HAP-1 (cell line): ENCODE measurements around the gene RIMBP2.

ENCODE experiments used
- DNase-seq, 2 experiments: peaks; one replicate each; pipeline ENCODE4 v3.0.0-alpha.2; 2016 to 2020; ENCODE audit warnings: low spot score in 2 of 2
- H3K27me3 ChIP-seq: fragments of 250-450 bp; sonication (Bioruptor Pico); 2 replicates; pipeline ENCODE4 v1.5.1; 2020; ENCODE audit warnings: low read depth, mild to moderate bottlenecking, moderate library complexity
- H3K36me3 ChIP-seq: fragments of 250-450 bp; sonication (Bioruptor Pico); replicated peaks from 2 replicates; pipeline ENCODE4 v1.5.1; 2020; ENCODE audit warnings: mild to moderate bottlenecking
- H3K4me1 ChIP-seq: fragments of 250-450 bp; sonication (Bioruptor Pico); 2 replicates; pipeline ENCODE4 v1.5.1; 2020; ENCODE audit warnings: mild to moderate bottlenecking
- H3K4me3 ChIP-seq: fragments of 250-450 bp; sonication (Bioruptor Pico); 2 replicates; pipeline ENCODE4 v1.5.1; 2020; ENCODE audit warnings: mild to moderate bottlenecking, moderate library complexity
- H3K9me3 ChIP-seq: fragments of 250-450 bp; sonication (Bioruptor Pico); 2 replicates; pipeline ENCODE4 v1.5.1; 2020; ENCODE audit warnings: mild to moderate bottlenecking, moderate library complexity
- in situ Hi-C: fragments of 300-500 bp; cut with MboI; formaldehyde crosslinking; loops from 3 replicates; pipeline ENCODE4 v1.14.3; 2020; ENCODE audit warnings: low sequenced_read_pairs, inconsistent platforms, mixed read lengths

RIMBP2 gene

DNA sequence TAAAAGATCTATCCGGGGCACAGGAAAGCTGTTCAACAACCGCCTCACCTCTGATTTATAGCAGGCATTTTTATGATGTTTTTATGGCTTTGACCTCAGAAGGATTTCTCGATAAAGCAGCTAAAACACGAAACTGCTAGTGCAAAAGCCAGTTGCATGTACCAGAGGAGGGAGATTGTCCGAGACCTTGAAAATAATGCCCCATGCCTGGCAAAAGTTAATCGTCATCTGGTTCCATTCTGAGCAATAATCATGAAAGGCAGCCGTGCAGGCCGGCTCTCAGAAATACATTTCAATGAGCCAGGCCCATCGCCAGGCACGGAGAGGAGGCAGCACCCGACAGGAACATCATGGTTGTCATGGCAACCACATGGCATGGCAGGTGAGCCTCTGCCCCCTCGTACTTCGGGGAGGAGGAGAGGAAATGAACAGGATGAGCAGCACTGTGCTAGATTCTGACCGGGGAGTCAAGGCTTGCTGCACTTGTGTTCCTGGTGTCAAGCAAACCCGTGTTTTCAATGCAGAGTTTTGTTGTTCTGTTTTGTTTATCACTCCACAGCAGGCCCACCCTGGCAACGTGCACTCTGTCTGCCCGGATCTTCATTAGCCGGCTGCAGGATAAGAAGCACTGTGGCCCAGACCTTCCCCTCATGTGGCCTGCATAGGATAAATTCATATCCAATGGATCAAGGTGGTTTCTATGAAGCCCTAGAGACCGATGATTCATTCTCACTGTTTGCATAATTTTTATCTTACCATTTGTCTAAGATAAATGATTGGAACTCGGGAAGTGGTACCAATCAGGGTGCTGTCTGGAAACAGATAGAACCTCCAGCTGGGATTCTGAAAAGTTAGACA is 160.2 kb downstream of the RIMBP2 start:
- Histone ChIP-seq H3K36me3 (no peaks in the 10 kb centered on the region), H3K4me1 (no peaks in the 10 kb centered on the region), H3K4me3 (no peak overlapping the region), H3K9me3 (no peaks in the 10 kb centered on the region), H3K27me3 (peaks cover 7% of the 10 kb centered on the region; the same call in 1 of the 2 replicates)
- no peak for DNase-seq
- in situ Hi-C loops: no loop called here

DNA sequence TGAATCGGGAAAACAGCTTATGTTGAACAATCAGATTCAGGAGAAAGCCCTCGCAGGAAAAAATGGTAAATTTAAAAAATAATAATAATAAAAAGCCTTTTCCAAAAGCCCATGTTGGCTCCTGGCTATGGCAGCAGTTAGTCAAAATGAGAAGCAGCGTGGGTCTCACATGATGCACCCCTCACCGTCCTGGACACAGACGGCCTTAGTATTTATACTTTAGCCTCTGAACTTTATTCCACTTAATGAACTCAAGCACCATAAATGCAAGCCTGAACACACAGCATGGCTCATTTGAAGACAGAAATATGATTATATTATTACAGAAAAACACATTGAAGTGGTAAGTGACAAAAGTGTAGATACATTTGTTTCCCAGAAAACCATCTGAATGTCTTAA is 160.9 kb downstream of the RIMBP2 start:
- no peak for DNase-seq
- Histone ChIP-seq H3K27me3 (peaks cover 7% of the 10 kb centered on the region; the same call in 1 of the 2 replicates), H3K36me3 (no peaks in the 10 kb centered on the region), H3K9me3 (no peaks in the 10 kb centered on the region), H3K4me3 (no peak overlapping the region), H3K4me1 (no peaks in the 10 kb centered on the region)
- in situ Hi-C loops: no loop called here

DNA sequence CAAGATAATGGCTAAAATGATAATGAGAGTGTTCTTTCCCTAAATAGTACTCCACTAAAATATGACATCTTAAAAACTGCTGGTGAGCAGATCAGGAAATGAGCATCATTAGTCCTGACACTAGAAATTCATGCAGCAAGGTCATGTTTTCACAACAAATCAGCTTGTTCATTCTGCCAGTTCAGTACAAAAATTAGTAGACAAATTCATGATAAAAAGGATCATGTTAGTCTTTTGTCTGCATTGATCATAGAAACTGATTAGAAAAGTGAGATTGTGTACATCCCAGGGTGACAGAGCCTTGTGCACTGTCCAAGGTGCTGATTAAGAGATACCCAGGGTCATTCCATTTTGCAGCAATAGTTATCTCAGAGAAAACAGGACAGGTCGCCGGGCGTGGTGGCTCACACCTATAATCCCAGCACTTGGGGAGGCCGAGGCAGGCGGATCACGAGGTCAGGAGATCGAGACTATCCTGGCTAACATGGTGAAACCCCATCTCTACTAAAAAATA is 163.6 kb downstream of the RIMBP2 start:
- no peaks in the 10 kb centered on the region for H3K9me3 ChIP-seq
- DNase-seq: no peak
- H3K4me1 ChIP-seq: no peaks in the 10 kb centered on the region
- no peaks in the 10 kb centered on the region for H3K36me3 ChIP-seq
- H3K4me3 ChIP-seq: no peak overlapping the region
- H3K27me3 ChIP-seq: peaks cover 7% of the 10 kb centered on the region; the same call in 1 of the 2 replicates
- in situ Hi-C loops: no loop called here

- in situ Hi-C loops: no loop called here
Observed at GRCh38 chr12:130549361-130549760, 166.7 kb downstream of the RIMBP2 start.

DNA sequence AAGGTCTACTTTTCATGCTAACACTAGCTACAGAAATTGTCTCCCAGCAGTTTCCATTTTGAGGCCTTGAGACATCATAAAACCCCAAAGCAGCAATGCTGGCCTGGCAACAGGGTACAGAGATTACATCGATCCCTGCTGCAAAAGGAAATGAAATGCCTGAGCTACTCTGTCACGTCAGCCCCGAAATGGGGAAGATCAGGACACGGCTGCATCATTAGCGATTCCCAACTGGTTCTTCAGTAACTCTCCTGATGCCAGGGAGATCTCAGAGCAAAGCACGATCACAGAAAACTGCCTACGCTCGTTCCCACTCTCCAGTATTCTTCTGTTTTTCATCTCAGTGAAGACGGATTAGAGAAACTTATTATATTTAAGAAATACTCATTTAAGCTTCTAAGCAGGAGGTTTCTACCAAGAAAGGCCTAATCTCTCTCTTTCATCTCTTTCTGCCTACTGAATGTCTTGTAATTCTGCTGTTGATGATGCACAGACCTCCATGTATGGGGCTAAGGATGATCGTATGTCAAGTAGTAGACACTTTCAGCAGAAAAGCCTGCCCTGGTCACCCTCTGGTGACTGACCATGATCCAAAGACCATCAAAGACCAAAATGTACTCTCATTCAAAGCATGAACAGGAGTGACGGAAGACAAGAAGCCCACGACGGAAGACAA is 168.5 kb downstream of the RIMBP2 start:
- Histone ChIP-seq H3K36me3 (no peaks in the 10 kb centered on the region), H3K4me3 (no peak overlapping the region), H3K9me3 (no peaks in the 10 kb centered on the region), H3K27me3 (no peaks in the 10 kb centered on the region), H3K4me1 (no peaks in the 10 kb centered on the region)
- in situ Hi-C loops: no loop called here
- no peak for DNase-seq

More at GRCh38 chr12:130549361-130549760, 166.7 kb downstream of the RIMBP2 start:
- Histone ChIP-seq H3K27me3 (0 out of 2 replicates have a peak, but pooled peaks cover under 1% of the 10 kb centered on the region), H3K9me3 (no peaks in the 10 kb centered on the region), H3K36me3 (no peaks in the 10 kb centered on the region), H3K4me3 (no peak overlapping the region), H3K4me1 (no peaks in the 10 kb centered on the region)
- DNase-seq: no peak

GRCh38 chr12:130546494-130546893 is 169.6 kb downstream of the RIMBP2 start:
- in situ Hi-C loops: no loop called here
- H3K27me3 ChIP-seq: no peaks in the 10 kb centered on the region
- no peaks in the 10 kb centered on the region for H3K4me1 ChIP-seq
- H3K9me3 ChIP-seq: no peaks in the 10 kb centered on the region
- no peak for DNase-seq
- no peaks in the 10 kb centered on the region for H3K36me3 ChIP-seq
- no peak overlapping the region for H3K4me3 ChIP-seq

DNA sequence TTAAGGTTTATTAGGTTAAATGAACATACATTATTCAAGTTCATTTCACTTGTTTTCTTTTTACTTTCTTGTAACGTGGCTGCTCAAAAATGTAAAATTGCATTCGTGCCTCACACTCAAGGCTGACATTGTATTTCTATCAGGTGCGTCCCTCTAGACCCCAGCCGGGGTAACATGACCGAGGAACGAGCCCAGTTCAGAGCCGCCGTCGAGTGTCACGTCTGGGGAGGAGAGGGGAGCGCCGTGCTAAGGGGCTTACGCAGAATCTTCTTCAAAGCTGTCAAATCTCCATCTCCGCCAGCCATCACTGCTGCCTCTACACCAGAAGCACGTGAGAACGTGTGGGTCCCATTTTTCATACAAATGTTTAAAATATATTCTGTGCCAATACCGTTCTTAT is 170.6 kb downstream of the RIMBP2 start:
- DNase-seq: no peak
- H3K9me3 ChIP-seq: no peaks in the 10 kb centered on the region
- in situ Hi-C loops: no loop called here
- H3K36me3 ChIP-seq: no peaks in the 10 kb centered on the region
- H3K27me3 ChIP-seq: no peaks in the 10 kb centered on the region
- no peaks in the 10 kb centered on the region for H3K4me1 ChIP-seq
- H3K4me3 ChIP-seq: no peak overlapping the region

DNA sequence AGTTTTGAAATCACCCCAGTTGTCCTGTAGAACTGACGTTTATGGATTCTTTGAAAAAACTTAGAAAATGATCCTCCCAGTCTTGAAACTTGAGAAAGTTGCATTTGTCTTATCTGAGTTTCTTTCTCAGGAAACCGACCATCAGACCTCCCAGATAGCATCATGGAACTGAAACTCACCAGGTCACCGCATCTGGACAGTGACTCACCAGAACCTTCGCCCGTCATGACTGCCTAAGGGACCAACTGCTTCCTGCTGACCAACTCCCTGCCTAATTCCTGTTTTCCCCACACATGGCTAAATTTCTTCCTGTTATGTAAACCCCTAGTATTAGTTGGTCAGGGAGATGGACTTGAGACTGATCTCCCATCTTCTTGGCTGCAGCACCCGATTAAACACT is 175.7 kb downstream of the RIMBP2 start:
- in situ Hi-C loops: no loop called here
- no peaks in the 10 kb centered on the region for H3K27me3 ChIP-seq
- DNase-seq: no peak
- H3K4me1 ChIP-seq: no peaks in the 10 kb centered on the region
- H3K9me3 ChIP-seq: no peaks in the 10 kb centered on the region
- no peak overlapping the region for H3K4me3 ChIP-seq
- H3K36me3 ChIP-seq: no peaks in the 10 kb centered on the region

GRCh38 chr12:130538343-130539095 is 177.6 kb downstream of the RIMBP2 start:
- Histone ChIP-seq H3K36me3 (no peaks in the 10 kb centered on the region), H3K4me3 (no peak overlapping the region), H3K27me3 (no peaks in the 10 kb centered on the region), H3K4me1 (no peaks in the 10 kb centered on the region), H3K9me3 (no peaks in the 10 kb centered on the region)
- in situ Hi-C loops: no loop called here
- no peak for DNase-seq

DNA sequence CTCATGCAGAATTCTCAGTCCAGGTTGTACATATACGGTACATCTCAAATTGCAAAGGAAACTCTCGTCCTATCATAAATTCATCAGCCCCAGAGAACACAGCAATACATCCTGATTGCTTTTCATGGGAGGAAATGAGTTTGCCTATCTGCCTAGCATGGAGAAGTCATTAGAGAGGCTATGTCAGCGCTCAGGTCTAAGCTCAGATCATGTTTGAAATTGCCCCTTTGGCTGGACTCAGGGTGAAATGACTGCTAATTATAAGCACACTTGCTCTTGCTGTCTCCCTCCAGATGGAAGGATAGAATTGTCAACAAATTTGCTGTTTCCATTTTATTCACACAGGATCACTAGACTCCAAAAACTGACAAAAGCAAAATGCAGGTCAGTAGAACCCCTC is 178.4 kb downstream of the RIMBP2 start:
- DNase-seq: no peak
- H3K27me3 ChIP-seq: no peaks in the 10 kb centered on the region
- H3K9me3 ChIP-seq: no peaks in the 10 kb centered on the region
- H3K4me1 ChIP-seq: no peaks in the 10 kb centered on the region
- in situ Hi-C loops: no loop called here
- H3K36me3 ChIP-seq: no peaks in the 10 kb centered on the region
- H3K4me3 ChIP-seq: no peak overlapping the region

GRCh38 chr12:130537051-130537450 is 179.0 kb downstream of the RIMBP2 start:
- in situ Hi-C loops: no loop called here
- DNase-seq: no peak

GRCh38 chr12:130530429-130530828 is 185.7 kb downstream of the RIMBP2 start:
- no peaks in the 10 kb centered on the region for H3K4me1 ChIP-seq
- H3K4me3 ChIP-seq: no peak overlapping the region
- no peaks in the 10 kb centered on the region for H3K36me3 ChIP-seq
- DNase-seq: no peak
- no peaks in the 10 kb centered on the region for H3K27me3 ChIP-seq
- in situ Hi-C loops: no loop called here
- no peaks in the 10 kb centered on the region for H3K9me3 ChIP-seq

More at GRCh38 chr12:130537051-130537450, 179.0 kb downstream of the RIMBP2 start:
- Histone ChIP-seq H3K36me3 (no peaks in the 10 kb centered on the region), H3K27me3 (no peaks in the 10 kb centered on the region), H3K4me3 (no peak overlapping the region), H3K4me1 (no peaks in the 10 kb centered on the region), H3K9me3 (no peaks in the 10 kb centered on the region)

GRCh38 chr12:130529781-130530180 is 186.3 kb downstream of the RIMBP2 start:
- in situ Hi-C loops: no loop called here
- no peak for DNase-seq

More at GRCh38 chr12:130529781-130530180, 186.3 kb downstream of the RIMBP2 start:
- H3K4me1 ChIP-seq: no peaks in the 10 kb centered on the region
- H3K9me3 ChIP-seq: no peaks in the 10 kb centered on the region
- H3K4me3 ChIP-seq: no peak overlapping the region
- H3K36me3 ChIP-seq: no peaks in the 10 kb centered on the region
- no peaks in the 10 kb centered on the region for H3K27me3 ChIP-seq
